HepG2 (cell line): Measurements from ENCODE around the gene SNX6. TPM values are rescaled to one million over a fixed set of nuclear protein-coding genes. Genes with fewer than 3 reads are reported as not detected.

Experiments used
- ATAC-seq: fragments of 200-7000 bp; cut with Tn5 transposase; 3 replicates; pipeline ENCODE4 v1.9.1; 2020; ENCODE audit warnings: mild to moderate bottlenecking, moderate library complexity
- BruUV-seq: library from RNA; stranded (reverse); fragments of 400-500 nt; replicated peaks from 2 replicates; lab custom pipeline; 2021; lab: Mats Ljungman, UMichigan
- CTCF ChIA-PET: fragments of 300-600 bp; formaldehyde crosslinking; extraction: SDS; loops from one replicate; lab custom pipeline; 2021; ENCODE audit warnings: low total read pairs, inconsistent platforms, low intra/inter-chr PET ratio; lab: Yijun Ruan, JAX
- POLR2A ChIA-PET: fragments of 350-600 bp; sonication (Branson Sonifier 250); formaldehyde crosslinking; loops from one replicate; lab custom pipeline; 2020; ENCODE audit warnings: antibody characterized with exemption, inconsistent platforms; lab: Yijun Ruan, JAX
- DNase-seq: peaks from one replicate; pipeline ENCODE4 v3.0.0-alpha.2; 2015; ENCODE audit warnings: low spot score
- FAIRE-seq: peaks from 3 replicates; lab custom pipeline; 2011; peaks lifted over from hg19 to GRCh38; lab: Jason Lieb, UNC
- H2AFZ ChIP-seq: one replicate; pipeline ENCODE4 v1.6.1; 2011; ENCODE audit warnings: low read length, inconsistent platforms
- H3K27ac ChIP-seq: fragments of 300-600 bp; 3 replicates; pipeline ENCODE4 v1.8.0; 2011; ENCODE audit warnings: mixed run types, mild to moderate bottlenecking, mixed read lengths, low read length, inconsistent platforms; ENCODE audit not compliant: insufficient read depth; ENCODE audit errors: extremely low read length
- H3K27me3 ChIP-seq, 2 experiments: fragments of 200-600 bp in 1 of 2; 2 replicates in 1 of 2; 3 replicates in 1 of 2; pipeline versions ENCODE4 v1.6.0 to v1.8.0; 2011; ENCODE audit warnings: low read length in 2 of 2, mild to moderate bottlenecking in 2 of 2, moderate library complexity in 2 of 2, inconsistent platforms in 1 of 2; ENCODE audit not compliant: insufficient read depth in 2 of 2, control insufficient read depth in 1 of 2
- H3K36me3 ChIP-seq, 2 experiments: fragments of 200-600 bp in 1 of 2; replicated peaks in 1 of 2; 2 replicates in 1 of 2; 3 replicates in 1 of 2; pipeline versions ENCODE4 v1.5.1 to v1.8.0; 2011; ENCODE audit warnings: low read length in 2 of 2, inconsistent platforms in 1 of 2; ENCODE audit not compliant: insufficient read depth in 2 of 2, control insufficient read depth in 1 of 2
- H3K4me1 ChIP-seq: 2 replicates; pipeline ENCODE4 v1.5.1; 2012; ENCODE audit warnings: low read length, inconsistent platforms; ENCODE audit not compliant: insufficient read depth
- H3K4me2 ChIP-seq: 2 replicates; pipeline ENCODE4 v1.6.0; 2011; ENCODE audit warnings: low read depth, low read length, inconsistent platforms
- H3K4me3 ChIP-seq, 3 experiments: fragments of 200-600 bp in 1 of 3; sonication (generic), shearing (Covaris generic) in 1 of 3; replicated peaks in 1 of 3; 2 replicates each; pipeline ENCODE4 v1.5.1; 2011 to 2016; ENCODE audit warnings: low read length in 3 of 3, inconsistent platforms in 2 of 3, low read depth in 2 of 3, mild to moderate bottlenecking in 2 of 3, control low read depth in 1 of 3, mixed read lengths in 1 of 3; ENCODE audit not compliant: insufficient read depth in 1 of 3
- H3K79me2 ChIP-seq: one replicate; pipeline ENCODE4 v1.6.1; 2011; ENCODE audit warnings: low read length, inconsistent platforms; ENCODE audit not compliant: insufficient read depth
- H3K9ac ChIP-seq: 2 replicates; pipeline ENCODE4 v1.6.0; 2011; ENCODE audit warnings: mild to moderate bottlenecking, low read depth, low read length, inconsistent platforms; ENCODE audit not compliant: insufficient read depth
- H3K9me3 ChIP-seq: 2 replicates; pipeline ENCODE4 v1.5.1; 2012; ENCODE audit warnings: mild to moderate bottlenecking, low read length
- H4K20me1 ChIP-seq: 2 replicates; pipeline ENCODE4 v1.6.0; 2011; ENCODE audit warnings: inconsistent platforms, mild to moderate bottlenecking, low read length, moderate library complexity; ENCODE audit not compliant: insufficient read depth
- HINFP ChIP-seq: sonication (generic); formaldehyde crosslinking; IDR thresholded peaks from 2 replicates; pipeline ENCODE4 v1.4.0; 2020; ENCODE audit warnings: low read depth, mild to moderate bottlenecking, missing genetic modification reagents
- IRF1 ChIP-seq: sonication (generic); formaldehyde crosslinking; IDR thresholded peaks from 2 replicates; pipeline ENCODE4 v1.4.0; 2020; ENCODE audit warnings: low read depth, mild to moderate bottlenecking, missing genetic modification reagents
- MED1 ChIP-seq: sonication (generic); formaldehyde crosslinking; IDR thresholded peaks from 2 replicates; pipeline ENCODE4 v1.4.0; 2020; ENCODE audit warnings: missing genetic modification reagents
- ZNF24 ChIP-seq: fragments of 450-650 bp; IDR thresholded peaks from 2 replicates; pipeline ENCODE4 v1.6.1; 2017; ENCODE audit warnings: antibody characterized with exemption, mild to moderate bottlenecking
- ZNF501 ChIP-seq: sonication (generic); formaldehyde crosslinking; IDR thresholded peaks from 2 replicates; pipeline ENCODE4 v1.5.1; 2020; ENCODE audit warnings: mild to moderate bottlenecking, moderate library complexity, missing genetic modification reagents
- ZNF800 ChIP-seq: sonication (generic); formaldehyde crosslinking; IDR thresholded peaks from 2 replicates; pipeline ENCODE4 v1.4.0; 2020; ENCODE audit warnings: missing genetic modification reagents
- in situ Hi-C: cut with HindIII; loops from 2 replicates; pipeline ENCODE4 v1.10.0; 2017; ENCODE audit warnings: low pct_unique_long_range_greater_than_20kb; ENCODE audit not compliant: extremely low pct_ligation_motif_present
- intact Hi-C: fragments of 100-400 bp; cut with micrococcal nuclease; formaldehyde crosslinking; loops from one replicate; pipeline ENCODE4 v1.10.0; 2022; ENCODE audit not compliant: unreplicated experiment
- polyA plus RNA-seq, 8 experiments: library from polyadenylated mRNA; depleted of rRNA in 3 of 8; stranded (reverse) in 7 of 8; unstranded in 1 of 8; fragments of >200 nt; fragmentation: Illumina TruSeq in 4 of 8; extraction: Trizol in 4 of 8; gene quantifications; 2 replicates each; pipeline versions ENCODE4 v1.2.1 to v1.2.3, GENCODE V29; 2011 to 2016; ENCODE audit warnings: low read depth in 4 of 8, missing spikeins in 1 of 8, mixed read lengths in 1 of 8; ENCODE audit not compliant: insufficient read depth in 1 of 8
- total RNA-seq, 5 experiments: library from RNA; depleted of rRNA; stranded (reverse); fragments of >200 nt; fragmentation: Illumina TruSeq; extraction: Trizol; gene quantifications; 2 replicates each; pipeline ENCODE4 v1.2.3, GENCODE V29; 2016; ENCODE audit warnings: low read depth in 1 of 5

Gene SNX6
- total and polyA plus RNA-seq, 2 of the 13 experiments (the other 11 are each of a cell fraction or from before 2014, with no cell fraction given) = 92.3 to 169 TPM

DNA sequence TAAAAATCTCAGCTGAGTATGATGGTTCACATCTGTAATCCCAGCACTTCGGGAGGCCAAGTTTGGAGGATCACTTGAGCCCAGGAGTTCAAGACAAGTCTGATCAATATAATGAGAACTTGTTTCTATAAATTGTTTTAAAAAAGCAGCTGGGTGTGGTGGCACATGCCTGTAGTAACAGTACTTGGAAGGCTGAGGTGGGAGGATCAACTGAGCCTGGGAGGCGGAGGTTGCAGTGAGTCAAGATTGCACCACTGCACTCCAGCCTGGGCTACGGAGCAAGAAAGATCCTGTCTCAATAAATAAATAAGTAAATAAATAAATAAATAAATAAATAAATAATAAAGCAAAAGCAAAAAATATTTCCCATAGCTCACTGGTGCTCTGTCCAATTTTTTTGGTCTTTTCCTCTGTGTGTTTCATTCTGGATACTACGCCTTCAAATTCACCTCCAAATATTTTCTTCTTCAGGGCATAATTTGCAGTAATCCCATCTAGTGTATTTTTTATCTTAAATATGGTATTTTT, 32.7 kb upstream of the SNX6 start (continued):
- TF ChIP-seq ZNF800 (CRISPR knock-in tag) (no peak), MED1 (CRISPR knock-in tag) (no peak)

DNA sequence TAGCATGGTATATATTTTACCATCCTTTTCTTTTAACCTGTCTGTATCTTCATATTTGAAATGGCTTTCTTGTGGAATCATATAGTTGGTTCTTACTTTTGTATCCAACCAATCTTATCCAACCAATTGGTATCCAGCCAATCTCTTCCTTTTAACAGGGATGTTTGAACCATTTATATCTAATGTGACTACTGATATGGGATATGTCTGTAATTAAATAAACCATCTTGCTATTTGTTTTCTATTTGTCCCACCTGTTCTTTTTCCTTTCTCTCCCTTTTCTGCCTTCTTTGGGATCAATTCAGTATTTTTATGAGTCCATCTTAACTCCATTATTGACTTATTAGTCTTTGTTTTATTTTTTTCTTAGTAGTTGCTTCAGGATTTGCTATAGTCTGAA, 30.8 kb upstream of the SNX6 start:
- ChIA-PET POLR2A (no interaction called here), CTCF (no interaction called here)
- DNase-seq (no peak), ATAC-seq (no peak), FAIRE-seq (no peak)
- BruUV-seq = no TSS peak
- Histone ChIP-seq H3K4me1 (no peaks in the 10 kb centered on the region), H3K4me2 (no peak overlapping the region), H3K9me3 (no peaks in the 10 kb centered on the region), H3K27me3 (no peaks in the 10 kb centered on the region), H4K20me1 (no peaks in the 10 kb centered on the region), H3K36me3 (no peaks in the 10 kb centered on the region), H3K27ac (no peak overlapping the region), H3K9ac (no peak overlapping the region), H3K4me3 (no peak overlapping the region), H2AFZ (no peak overlapping the region), H3K79me2 (no peaks in the 10 kb centered on the region)
- intact Hi-C loops = no loop called here
- TF ChIP-seq ZNF501 (CRISPR knock-in tag) = no peak
- no peak for TF ChIP-seq HINFP (CRISPR knock-in tag)
- no peak for TF ChIP-seq IRF1
- TF ChIP-seq ZNF24 = no peak
- in situ Hi-C loops = no loop called here
